DOHH2 (cell line): Measurements from ENCODE around the gene BTRC.

Source experiments
- EZH2phosphoT487 ChIP-seq: fragments of 200-600 bp; sonication (generic); IDR thresholded peaks from 2 replicates; pipeline ENCODE4 v1.6.1; 2017; ENCODE audit warnings: borderline replicate concordance, mild to moderate bottlenecking, antibody characterized with exemption, low read length, moderate library complexity, mixed read lengths
- TF ChIP-seq, protein P1 (sequence below): fragments of 200-600 bp; sonication (generic); IDR thresholded peaks from one replicate; pipeline ENCODE4 v1.5.1; 2014; ENCODE audit warnings: antibody characterized with exemption, mild to moderate bottlenecking, low read depth, low read length; ENCODE audit not compliant: poor library complexity, severe bottlenecking

DNA sequence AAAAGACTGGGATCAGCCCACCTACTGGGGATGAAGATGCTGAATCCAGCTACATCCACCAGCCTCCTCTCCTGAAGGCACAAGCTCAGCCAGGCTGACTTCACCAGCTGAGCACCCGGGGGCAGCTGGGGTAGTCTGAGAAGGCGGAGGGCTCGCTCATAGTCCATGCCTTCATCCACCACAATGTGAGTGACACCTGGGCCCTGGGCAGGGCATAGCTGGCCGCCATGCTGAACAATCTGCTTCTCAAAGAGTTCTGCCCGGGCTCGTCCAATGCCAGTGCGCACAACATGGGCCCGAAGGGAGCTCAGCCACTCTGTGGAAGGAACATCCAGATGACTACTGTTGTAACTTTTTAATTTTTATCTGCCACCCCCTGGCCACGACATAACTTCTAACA is 231.9 kb downstream of the BTRC start:
- TF ChIP-seq, protein P1, sequence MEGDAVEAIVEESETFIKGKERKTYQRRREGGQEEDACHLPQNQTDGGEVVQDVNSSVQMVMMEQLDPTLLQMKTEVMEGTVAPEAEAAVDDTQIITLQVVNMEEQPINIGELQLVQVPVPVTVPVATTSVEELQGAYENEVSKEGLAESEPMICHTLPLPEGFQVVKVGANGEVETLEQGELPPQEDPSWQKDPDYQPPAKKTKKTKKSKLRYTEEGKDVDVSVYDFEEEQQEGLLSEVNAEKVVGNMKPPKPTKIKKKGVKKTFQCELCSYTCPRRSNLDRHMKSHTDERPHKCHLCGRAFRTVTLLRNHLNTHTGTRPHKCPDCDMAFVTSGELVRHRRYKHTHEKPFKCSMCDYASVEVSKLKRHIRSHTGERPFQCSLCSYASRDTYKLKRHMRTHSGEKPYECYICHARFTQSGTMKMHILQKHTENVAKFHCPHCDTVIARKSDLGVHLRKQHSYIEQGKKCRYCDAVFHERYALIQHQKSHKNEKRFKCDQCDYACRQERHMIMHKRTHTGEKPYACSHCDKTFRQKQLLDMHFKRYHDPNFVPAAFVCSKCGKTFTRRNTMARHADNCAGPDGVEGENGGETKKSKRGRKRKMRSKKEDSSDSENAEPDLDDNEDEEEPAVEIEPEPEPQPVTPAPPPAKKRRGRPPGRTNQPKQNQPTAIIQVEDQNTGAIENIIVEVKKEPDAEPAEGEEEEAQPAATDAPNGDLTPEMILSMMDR: no peak
- TF ChIP-seq EZH2phosphoT487: no peak
